H1 (cell line): ENCODE measurements around the gene NAPG. TPM values are rescaled to one million over a fixed set of nuclear protein-coding genes. Genes with fewer than 3 reads are reported as not detected.

Source experiments
- CTCF ChIA-PET: fragments of 300-600 bp; sonication (Branson Sonifier 250); formaldehyde crosslinking; loops from one replicate; lab custom pipeline; 2021; ENCODE audit not compliant: partially characterized antibody; lab: Charles Lee
- POLR2A ChIA-PET: fragments of 300-600 bp; sonication (Branson Sonifier 250); formaldehyde crosslinking; loops from one replicate; lab custom pipeline; 2021; ENCODE audit warnings: inconsistent platforms; ENCODE audit not compliant: partially characterized antibody; lab: Charles Lee
- DNase-seq, 2 experiments: peaks; one replicate each; pipeline versions ENCODE4 v3.0.0 to v3.0.0-alpha.2; 2010 to 2022; ENCODE audit warnings: low spot score in 2 of 2, low read depth in 1 of 2, mixed read lengths in 1 of 2
- FAIRE-seq: peaks from 2 replicates; lab custom pipeline; 2011; peaks lifted over from hg19 to GRCh38; lab: Jason Lieb, UNC
- H2AFZ ChIP-seq: 2 replicates; pipeline ENCODE4 v1.8.1; 2012; ENCODE audit warnings: low read length, inconsistent platforms
- H2AK5ac ChIP-seq: 2 replicates; pipeline ENCODE4 v1.6.1; 2013; ENCODE audit warnings: low read depth, low read length
- H2BK120ac ChIP-seq: replicated peaks from 2 replicates; pipeline ENCODE3; 2013; ENCODE audit warnings: low read depth, low read length, inconsistent platforms
- H2BK12ac ChIP-seq: 2 replicates; pipeline ENCODE4 v1.6.1; 2013; ENCODE audit warnings: low read depth, low read length
- H2BK15ac ChIP-seq: 2 replicates; pipeline ENCODE4 v1.6.1; 2013; ENCODE audit warnings: low read length
- H2BK20ac ChIP-seq: 2 replicates; pipeline ENCODE4 v1.6.1; 2013; ENCODE audit warnings: low read length
- H2BK5ac ChIP-seq: 2 replicates; pipeline ENCODE4 v1.6.1; 2013; ENCODE audit warnings: low read depth, low read length
- H3K14ac ChIP-seq: 2 replicates; pipeline ENCODE4 v1.6.1; 2013; ENCODE audit warnings: inconsistent platforms; ENCODE audit not compliant: insufficient read length
- H3K18ac ChIP-seq: 2 replicates; pipeline ENCODE4 v1.6.1; 2013; ENCODE audit warnings: low read length; ENCODE audit errors: extremely low read depth
- H3K23ac ChIP-seq: 2 replicates; pipeline ENCODE4 v1.6.1; 2013; ENCODE audit warnings: inconsistent platforms; ENCODE audit not compliant: insufficient read length
- H3K23me2 ChIP-seq: 2 replicates; pipeline ENCODE4 v1.6.1; 2013; ENCODE audit warnings: low read depth, low read length
- H3K27ac ChIP-seq: 2 replicates; pipeline ENCODE4 v1.6.1; 2011; ENCODE audit warnings: low read depth, low read length, inconsistent platforms
- H3K27me3 ChIP-seq, 4 experiments: replicated peaks in 1 of 4; 1 replicate in 1 of 4; 2 replicates in 3 of 4; pipeline versions ENCODE4 v1.6.1 to v1.8.1; 2011 to 2013; ENCODE audit warnings: low read length in 3 of 4, mild to moderate bottlenecking in 3 of 4, inconsistent platforms in 2 of 4, mixed read lengths in 2 of 4, moderate library complexity in 1 of 4; ENCODE audit not compliant: control insufficient read depth in 3 of 4, insufficient read depth in 3 of 4; ENCODE audit errors: extremely low read depth in 1 of 4
- H3K36me3 ChIP-seq, 4 experiments: 2 replicates each; pipeline versions ENCODE4 v1.6.1 to v1.8.1; 2011 to 2013; ENCODE audit warnings: mild to moderate bottlenecking in 4 of 4, low read length in 3 of 4, moderate library complexity in 2 of 4, control low read depth in 1 of 4, inconsistent platforms in 1 of 4; ENCODE audit not compliant: insufficient read depth in 4 of 4, control insufficient read depth in 2 of 4
- H3K4ac ChIP-seq: replicated peaks from 2 replicates; pipeline ENCODE3; 2013; ENCODE audit warnings: low read length, low read depth, mixed read lengths, inconsistent platforms; ENCODE audit not compliant: insufficient read length
- H3K4me1 ChIP-seq, 4 experiments: replicated peaks in 1 of 4; 1 replicate in 1 of 4; 2 replicates in 3 of 4; pipeline versions ENCODE4 v1.6.1 to v1.8.1; 2011 to 2013; ENCODE audit warnings: low read length in 3 of 4, inconsistent platforms in 2 of 4, mixed read lengths in 1 of 4; ENCODE audit not compliant: insufficient read depth in 4 of 4, control insufficient read depth in 3 of 4
- H3K4me2 ChIP-seq, 2 experiments: 2 replicates each; pipeline versions ENCODE4 v1.6.1 to v1.8.1; 2011 to 2013; ENCODE audit warnings: low read depth in 2 of 2, low read length in 2 of 2, control low read depth in 1 of 2, inconsistent platforms in 1 of 2, mild to moderate bottlenecking in 1 of 2; ENCODE audit not compliant: insufficient read depth in 1 of 2
- H3K4me3 ChIP-seq, 4 experiments: fragments of 200-600, 300-600 bp in 1 of 4; sonication (generic), shearing (Covaris generic), sonication (Bioruptor Twin) in 1 of 4; 2 replicates each; pipeline versions ENCODE4 v1.5.1 to v1.8.1; 2011 to 2016; ENCODE audit warnings: low read length in 4 of 4, low read depth in 3 of 4, control low read depth in 2 of 4, inconsistent platforms in 2 of 4, mild to moderate bottlenecking in 2 of 4, mixed read lengths in 1 of 4, moderate library complexity in 1 of 4; ENCODE audit not compliant: insufficient read depth in 2 of 4; ENCODE audit errors: extremely low read depth in 1 of 4
- H3K56ac ChIP-seq: replicated peaks from 2 replicates; pipeline ENCODE3; 2013; ENCODE audit warnings: low read depth, mild to moderate bottlenecking, mixed read lengths, low read length, inconsistent platforms; ENCODE audit not compliant: insufficient read length
- H3K79me1 ChIP-seq: 2 replicates; pipeline ENCODE4 v1.6.1; 2013; ENCODE audit warnings: low read depth, low read length, control low read depth
- H3K79me2 ChIP-seq, 2 experiments: 2 replicates each; pipeline versions ENCODE4 v1.6.1 to v1.8.1; 2012 to 2013; ENCODE audit warnings: low read length in 2 of 2, mild to moderate bottlenecking in 2 of 2, inconsistent platforms in 1 of 2; ENCODE audit not compliant: insufficient read depth in 2 of 2, control insufficient read depth in 1 of 2
- H3K9ac ChIP-seq, 4 experiments: replicated peaks in 1 of 4; 1 replicate in 1 of 4; 2 replicates in 3 of 4; pipeline versions ENCODE4 v1.6.1 to v1.8.1; 2011 to 2013; ENCODE audit warnings: low read depth in 3 of 4, low read length in 3 of 4, control low read depth in 2 of 4, mild to moderate bottlenecking in 2 of 4, moderate library complexity in 2 of 4, inconsistent platforms in 1 of 4; ENCODE audit errors: extremely low read depth in 1 of 4
- H3K9me3 ChIP-seq, 2 experiments: 2 replicates each; pipeline versions ENCODE4 v1.6.1 to v1.8.1; 2012 to 2013; ENCODE audit warnings: mild to moderate bottlenecking in 2 of 2, moderate library complexity in 2 of 2, control low read depth in 1 of 2, inconsistent platforms in 1 of 2, low read depth in 1 of 2, low read length in 1 of 2, mixed read lengths in 1 of 2; ENCODE audit not compliant: insufficient read depth in 2 of 2
- H4K20me1 ChIP-seq, 2 experiments: replicated peaks in 1 of 2; 2 replicates each; pipeline versions ENCODE3 to v1.8.1; 2011 to 2013; ENCODE audit warnings: inconsistent platforms in 2 of 2, low read length in 2 of 2, mild to moderate bottlenecking in 1 of 2; ENCODE audit not compliant: insufficient read depth in 2 of 2, control insufficient read depth in 1 of 2
- H4K5ac ChIP-seq: 2 replicates; pipeline ENCODE4 v1.6.1; 2013; ENCODE audit warnings: low read length, low read depth, mixed read lengths, inconsistent platforms; ENCODE audit not compliant: insufficient read length
- H4K8ac ChIP-seq: 2 replicates; pipeline ENCODE4 v1.8.0; 2013; ENCODE audit warnings: mild to moderate bottlenecking, moderate library complexity, low read length, inconsistent platforms; ENCODE audit not compliant: insufficient read depth; ENCODE audit errors: extremely low read depth
- H4K91ac ChIP-seq: replicated peaks from 2 replicates; pipeline ENCODE3; 2013; ENCODE audit warnings: low read length, mixed read lengths, inconsistent platforms; ENCODE audit not compliant: insufficient read length
- MAFK ChIP-seq: IDR thresholded peaks from 2 replicates; pipeline ENCODE4 v1.6.1; 2012; ENCODE audit warnings: low read depth, mild to moderate bottlenecking, improper control_type of control experiment, low read length
- POLR2AphosphoS5 ChIP-seq: IDR thresholded peaks from 2 replicates; pipeline ENCODE4 v1.6.1; 2011; ENCODE audit warnings: low read depth, low read length
- WGBS, 2 experiments: shearing (Covaris generic) in 1 of 2; methylation state at CpG; one replicate each; pipeline versions ENCODE4 v1.1.6 to v1.1.7; 2013 to 2015; ENCODE audit warnings: low lambda C conversion rate in 2 of 2, mixed read lengths in 2 of 2, inconsistent platforms in 1 of 2, low coverage in 1 of 2, missing lambda C conversion rate in 1 of 2; ENCODE audit not compliant: insufficient replicate concordance in 2 of 2, insufficient coverage in 1 of 2, insufficient read length in 1 of 2; ENCODE audit errors: extremely low coverage in 1 of 2, missing lambda C conversion rate in 1 of 2; 5-methylcytosine and 5-hydroxymethylcytosine counted together
- polyA plus RNA-seq, 7 experiments: library from polyadenylated mRNA; depleted of rRNA in 3 of 7; stranded (reverse) in 5 of 7; unstranded in 2 of 7; fragments of >200 nt in 5 of 7; fragments of 200-250 nt in 2 of 7; gene quantifications; 1 replicate in 5 of 7; 2 replicates in 1 of 7; 4 replicates in 1 of 7; pipeline versions ENCODE4 v1.2.1 to v1.2.3, GENCODE V29; 2011 to 2013; ENCODE audit warnings: missing spikeins in 2 of 7, mixed read lengths in 2 of 7
- total RNA-seq: library from RNA; stranded (reverse); fragmentation: NEBNext Ultra II Directional; extraction: Animal tissue kit (Norgen Biotek cat#: 25700); gene quantifications from 2 replicates; pipeline ENCODE4 v1.2.1, GENCODE V29; 2021

The NAPG gene
- total and polyA plus RNA-seq, 2 of the 8 experiments (the other 6 are each of a cell fraction or from before 2014, with no cell fraction given) = 8.0 to 23.5 TPM

GRCh38 chr18:10516078-10516477 is 9.7 kb upstream of the NAPG start:
- Histone ChIP-seq H2AK5ac (no peak overlapping the region), H3K27me3 (0 out of 7 replicates have a peak, but pooled peaks cover 0 to 3% (median 0%) of the 10 kb centered on the region in 4 experiments), H3K79me2 (no peaks in the 10 kb centered on the region), H3K56ac (no peak overlapping the region), H3K18ac (no peak overlapping the region), H3K4me1 (no peaks in the 10 kb centered on the region), H3K4ac (no peak overlapping the region), H4K5ac (no peak overlapping the region), H2BK20ac (no peak overlapping the region), H4K8ac (no peak overlapping the region), H2BK12ac (no peak overlapping the region), H3K79me1 (no peaks in the 10 kb centered on the region), H3K23me2 (peaks cover 2% of the 10 kb centered on the region; the same call in 1 of the 2 replicates), H3K9ac (no peak overlapping the region), H2BK15ac (no peak overlapping the region), H2BK120ac (no peak overlapping the region), H4K20me1 (no peaks in the 10 kb centered on the region), H4K91ac (no peak overlapping the region), H3K14ac (no peak overlapping the region), H3K23ac (no peak overlapping the region), H2BK5ac (no peak overlapping the region), H3K4me2 (no peak overlapping the region), H3K4me3 (no peak overlapping the region), H3K36me3 (no peaks in the 10 kb centered on the region), H3K27ac (no peak overlapping the region), H2AFZ (no peak overlapping the region), H3K9me3 (peaks cover 0 to 4% of the 10 kb centered on the region in 2 experiments; a peak in 1 of 4 replicates)
- POLR2A ChIA-PET = no interaction called here
- CTCF ChIA-PET = no interaction called here
- WGBS, 2 experiments = 85% methylated on average over 2 of the region's 2 CpGs; no CpG with 5 or more reads in 1 of the 2 experiments
- FAIRE-seq = no peak
- TF ChIP-seq POLR2AphosphoS5 (no peak), MAFK (no peak)
- no peak for DNase-seq
